Right lobe of liver (tissue), 6 donors: ENCODE results near the gene TNNC2. TPM values are rescaled to one million over a fixed set of nuclear protein-coding genes. Genes with fewer than 3 reads are reported as not detected.

ENCODE experiments used
- ATAC-seq, 4 donors: fragments of 200-7000 bp; cut with Tn5 transposase; one replicate each; pipeline ENCODE4 v1.9.1; 2020; ENCODE audit warnings: mild to moderate bottlenecking in 4 of 4, moderate library complexity in 4 of 4
- DNase-seq, 3 donors: peaks; one replicate each; pipeline ENCODE4 v3.0.0-alpha.2; 2020
- H3K27ac ChIP-seq, 3 donors: fragments of 200-600 bp; one replicate each; pipeline ENCODE4 v1.8.0; 2022
- H3K27me3 ChIP-seq, 2 donors: fragments of 200-600 bp; one replicate each; pipeline ENCODE4 v1.8.0; 2022
- H3K36me3 ChIP-seq, 4 donors: fragments of 200-600 bp; sonication (generic) in 1 of 4; one replicate each; pipeline versions ENCODE4 v1.5.1 to v1.8.0; 2017 to 2022; ENCODE audit warnings: control low read depth in 1 of 4
- H3K4me1 ChIP-seq, 4 donors: fragments of 200-600 bp; sonication (generic) in 1 of 4; one replicate each; pipeline versions ENCODE4 v1.5.1 to v1.8.0; 2017 to 2022; ENCODE audit warnings: control low read depth in 1 of 4
- H3K4me3 ChIP-seq, 3 donors: fragments of 200-600 bp; one replicate each; pipeline ENCODE4 v1.8.0; 2022
- H3K9me3 ChIP-seq, 4 donors: fragments of 200-600 bp; sonication (generic) in 1 of 4; one replicate each; pipeline versions ENCODE4 v1.5.1 to v1.8.0; 2017 to 2022; ENCODE audit warnings: control low read depth in 1 of 4
- POLR2A ChIP-seq: fragments of 450-650 bp; IDR thresholded peaks from one replicate; pipeline ENCODE4 v1.6.1; 2017; ENCODE audit warnings: antibody characterized with exemption, mild to moderate bottlenecking
- WGBS: methylation state at CpG from one replicate; pipeline ENCODE4 v1.1.6; 2018; ENCODE audit warnings: low coverage, low lambda C conversion rate; ENCODE audit not compliant: insufficient coverage; ENCODE audit errors: missing lambda C conversion rate; 5-methylcytosine and 5-hydroxymethylcytosine counted together
- intact Hi-C, 2 donors: fragments of 100-400 bp; cut with DNase I; formaldehyde crosslinking; loops; one replicate each; pipeline versions ENCODE4 v1.11.2 to v1.14.1; 2022
- total RNA-seq, 6 experiments: library from RNA; depleted of rRNA in 2 of 6; stranded (reverse); fragments of >200 nt in 2 of 6; fragmentation: NEBNext Ultra II Directional in 3 of 6; extraction: Animal tissue kit (Norgen Biotek cat#: 25700) in 3 of 6; gene quantifications; one replicate each; pipeline versions ENCODE4 v1.1.0 to v1.2.4, GENCODE V29; 2016 to 2023
- TF ChIP-seq, protein P1 (sequence below), 4 donors: fragments of 200-600 bp in 3 of 4; fragments of 450-650 bp in 1 of 4; IDR thresholded peaks; one replicate each; pipeline versions ENCODE4 v1.5.1 to v1.8.0; 2016 to 2022; ENCODE audit warnings: antibody characterized with exemption in 4 of 4, mild to moderate bottlenecking in 2 of 4
- donor health status: DM: no; HTN: yes; CAD: no.
- donor health status: DM: no; HTN: no; CAD: no.
- donor health status: DM: no; HTN: no; CAD: no.
- donor health status: DM: no; HTN: yes; CAD: no.
- donor health status: DM: no; HTN: yes; CAD: no.

TNNC2 gene
- total RNA-seq, 6 experiments from 2014 or later = 0.37 to 3.5 (median 0.86) TPM; not detected in 3

DNA sequence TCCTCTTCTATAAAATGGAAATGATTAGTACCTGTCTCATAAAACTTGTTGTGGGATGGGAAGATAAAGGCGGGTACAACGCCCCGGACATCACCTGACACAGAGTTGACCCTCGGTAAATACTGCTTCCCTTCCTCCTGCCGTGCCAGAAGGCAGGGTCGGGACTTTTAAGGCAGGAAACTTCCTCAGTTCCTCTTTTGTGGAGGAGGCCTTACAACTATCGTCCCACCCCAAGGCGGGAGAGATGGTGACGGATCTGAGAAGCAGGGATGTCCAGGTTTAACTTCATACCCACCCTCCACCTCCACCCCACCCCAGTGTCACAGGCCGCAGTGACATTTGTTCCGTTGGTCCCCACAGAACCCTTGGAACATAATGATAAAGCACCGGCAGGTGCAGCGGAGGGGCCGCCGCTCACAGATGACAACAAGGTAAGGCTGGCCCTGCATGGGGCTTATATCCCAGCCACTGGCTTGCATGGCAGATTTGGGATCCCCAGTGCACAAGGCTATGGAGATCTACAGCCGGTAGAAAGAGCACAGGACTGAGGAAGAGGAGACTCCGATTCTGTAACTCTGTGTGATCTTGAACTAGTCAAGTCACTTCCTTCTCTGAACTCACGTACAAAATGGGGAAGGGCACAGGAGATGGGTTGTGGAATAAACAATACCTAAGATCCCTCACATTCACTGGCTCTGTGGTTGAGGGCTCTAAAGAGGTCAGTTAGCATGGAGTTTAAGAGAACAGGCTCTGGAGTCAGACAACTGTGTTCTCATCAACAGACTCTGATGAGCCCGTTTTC is 34.6 kb downstream of the TNNC2 start:
- H3K4me1 ChIP-seq = peaks cover 0 to 9% (median 3%) of the 10 kb centered on the region in 4 donors
- peaks cover 0 to 33% (median 13%) of the 10 kb centered on the region in 4 donors for H3K36me3 ChIP-seq
- peak in 1 of 3 donors; percentile 23 for DNase-seq
- no peaks in the 10 kb centered on the region for H3K27me3 ChIP-seq
- intact Hi-C loops = loop anchor here in 1 of 2 donors (10.0 kb wide), 1 partner anchor 172 kb away; no protein-coding TSS in a partner anchor
- ATAC-seq = peak in 3 of 4 donors; percentile 28 to 45 (median 29)
- peak overlapping the region; percentile 90 to 96 (median 92) for H3K4me3 ChIP-seq
- no peaks in the 10 kb centered on the region for H3K9me3 ChIP-seq
- WGBS = 18% methylated on average over 19 of the region's 19 CpGs
- peak overlapping the region; percentile 78 to 82 (median 81) for H3K27ac ChIP-seq
- no peak for TF ChIP-seq POLR2A
- TF ChIP-seq, protein P1, sequence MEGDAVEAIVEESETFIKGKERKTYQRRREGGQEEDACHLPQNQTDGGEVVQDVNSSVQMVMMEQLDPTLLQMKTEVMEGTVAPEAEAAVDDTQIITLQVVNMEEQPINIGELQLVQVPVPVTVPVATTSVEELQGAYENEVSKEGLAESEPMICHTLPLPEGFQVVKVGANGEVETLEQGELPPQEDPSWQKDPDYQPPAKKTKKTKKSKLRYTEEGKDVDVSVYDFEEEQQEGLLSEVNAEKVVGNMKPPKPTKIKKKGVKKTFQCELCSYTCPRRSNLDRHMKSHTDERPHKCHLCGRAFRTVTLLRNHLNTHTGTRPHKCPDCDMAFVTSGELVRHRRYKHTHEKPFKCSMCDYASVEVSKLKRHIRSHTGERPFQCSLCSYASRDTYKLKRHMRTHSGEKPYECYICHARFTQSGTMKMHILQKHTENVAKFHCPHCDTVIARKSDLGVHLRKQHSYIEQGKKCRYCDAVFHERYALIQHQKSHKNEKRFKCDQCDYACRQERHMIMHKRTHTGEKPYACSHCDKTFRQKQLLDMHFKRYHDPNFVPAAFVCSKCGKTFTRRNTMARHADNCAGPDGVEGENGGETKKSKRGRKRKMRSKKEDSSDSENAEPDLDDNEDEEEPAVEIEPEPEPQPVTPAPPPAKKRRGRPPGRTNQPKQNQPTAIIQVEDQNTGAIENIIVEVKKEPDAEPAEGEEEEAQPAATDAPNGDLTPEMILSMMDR (IDR thresholded peaks at IDR 0.05) = no peak

DNA sequence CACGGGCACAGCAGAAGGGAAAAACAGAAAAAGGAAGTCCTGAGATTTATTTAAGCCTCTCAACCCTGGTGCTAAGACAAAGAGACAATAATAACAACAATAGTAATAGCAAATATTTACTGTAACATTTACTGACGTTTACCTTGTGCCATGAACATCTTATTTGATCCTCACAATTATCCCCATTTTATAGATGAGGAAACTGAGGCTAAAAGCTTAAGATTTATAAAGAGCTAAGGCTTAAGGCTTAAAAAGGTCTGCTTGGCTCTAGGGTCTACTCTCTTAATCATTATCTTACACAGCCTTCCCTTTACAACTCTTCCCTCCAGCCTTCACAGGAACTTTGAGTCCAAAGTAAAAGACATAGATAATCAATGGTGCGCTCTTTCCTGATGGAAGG is 38.8 kb downstream of the TNNC2 start:
- Histone ChIP-seq H3K4me1 (peaks cover 0 to 9% (median 3%) of the 10 kb centered on the region in 4 donors), H3K27me3 (no peaks in the 10 kb centered on the region), H3K9me3 (no peaks in the 10 kb centered on the region), H3K36me3 (no peaks in the 10 kb centered on the region), H3K27ac (no peak overlapping the region), H3K4me3 (no peak overlapping the region)
- ATAC-seq (no peak), DNase-seq (no peak)
- WGBS = 52% methylated on average over 3 of the region's 3 CpGs
- TF ChIP-seq, protein P1 (IDR thresholded peaks at IDR 0.05) = no peak
- TF ChIP-seq POLR2A = no peak
- intact Hi-C loops = no loop called here

DNA sequence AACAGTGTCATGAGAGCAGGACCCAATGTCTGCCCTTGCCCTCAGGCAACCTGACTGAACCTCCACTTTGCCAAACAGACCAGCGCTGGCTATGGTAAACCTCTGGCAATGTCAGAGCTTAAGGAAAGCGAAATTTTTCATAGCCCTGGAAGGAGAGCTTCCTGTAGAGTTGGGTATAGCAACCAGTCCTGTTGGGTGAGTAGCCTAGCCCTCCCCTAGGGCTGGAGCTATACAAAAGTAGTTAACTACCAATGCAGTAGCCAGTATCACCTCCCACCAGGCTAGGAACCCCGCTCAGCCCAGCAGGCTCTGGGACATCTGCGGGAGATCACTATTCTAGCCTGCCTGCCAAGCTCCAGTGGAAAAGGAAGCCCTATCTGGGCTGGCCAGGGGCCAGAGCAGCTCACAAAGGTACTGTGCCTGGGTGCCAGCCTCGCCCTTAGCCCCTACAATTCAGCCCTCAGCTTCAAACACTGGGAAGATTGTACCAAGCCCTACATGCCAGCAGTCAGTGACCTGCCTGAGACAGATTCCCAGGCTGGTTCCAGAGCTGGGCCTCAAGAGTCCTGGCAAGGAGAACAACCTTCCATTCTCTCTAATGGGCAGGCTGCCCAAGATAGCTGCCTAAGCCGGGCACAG is 43.3 kb downstream of the TNNC2 start:
- no peak for DNase-seq
- 80% methylated on average over 2 of the region's 6 CpGs for WGBS
- H3K9me3 ChIP-seq = no peaks in the 10 kb centered on the region
- intact Hi-C loops = no loop called here
- no peak for ATAC-seq
- no peak overlapping the region for H3K4me3 ChIP-seq
- no peaks in the 10 kb centered on the region for H3K27me3 ChIP-seq
- no peaks in the 10 kb centered on the region for H3K4me1 ChIP-seq
- TF ChIP-seq, protein P1 (IDR thresholded peaks at IDR 0.05) = no peak
- TF ChIP-seq POLR2A = no peak
- H3K36me3 ChIP-seq = no peaks in the 10 kb centered on the region
- H3K27ac ChIP-seq = no peak overlapping the region

DNA sequence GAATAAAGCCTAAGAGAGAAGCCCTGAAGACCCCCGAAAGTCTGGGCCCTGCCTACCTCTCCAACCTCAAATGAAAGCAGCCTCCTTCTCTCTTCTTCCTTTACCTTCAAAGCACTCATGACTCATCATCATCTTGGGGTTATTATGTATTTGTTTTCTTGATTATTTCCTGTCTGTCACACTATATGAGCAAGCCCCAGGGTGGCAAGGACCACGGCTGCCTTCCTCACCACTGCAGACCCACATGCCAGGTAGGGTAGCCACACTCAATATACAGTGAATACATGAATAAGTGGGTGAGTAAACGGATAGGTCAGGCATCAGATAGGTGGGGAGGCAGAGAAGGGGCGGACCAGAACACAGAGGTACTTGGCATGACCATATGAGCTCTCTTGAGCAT is 44.2 kb downstream of the TNNC2 start:
- 29% methylated on average over 3 of the region's 4 CpGs for WGBS
- no peak overlapping the region for H3K27ac ChIP-seq
- TF ChIP-seq, protein P1 (IDR thresholded peaks at IDR 0.05) = no peak
- TF ChIP-seq POLR2A = no peak
- no peak overlapping the region for H3K4me3 ChIP-seq
- intact Hi-C loops = no loop called here
- no peaks in the 10 kb centered on the region for H3K9me3 ChIP-seq
- H3K36me3 ChIP-seq = no peaks in the 10 kb centered on the region
- H3K27me3 ChIP-seq = no peaks in the 10 kb centered on the region
- H3K4me1 ChIP-seq = no peaks in the 10 kb centered on the region
- DNase-seq (no peak), ATAC-seq (no peak)
